Measurements from ENCODE around the gene SLC29A3.
"Not testable (repeated sequence)": the region's sequence is repeated elsewhere in the genome, so short reads cannot be mapped to it uniquely, and the experiment has no call there.

Gene SLC29A3

DNA sequence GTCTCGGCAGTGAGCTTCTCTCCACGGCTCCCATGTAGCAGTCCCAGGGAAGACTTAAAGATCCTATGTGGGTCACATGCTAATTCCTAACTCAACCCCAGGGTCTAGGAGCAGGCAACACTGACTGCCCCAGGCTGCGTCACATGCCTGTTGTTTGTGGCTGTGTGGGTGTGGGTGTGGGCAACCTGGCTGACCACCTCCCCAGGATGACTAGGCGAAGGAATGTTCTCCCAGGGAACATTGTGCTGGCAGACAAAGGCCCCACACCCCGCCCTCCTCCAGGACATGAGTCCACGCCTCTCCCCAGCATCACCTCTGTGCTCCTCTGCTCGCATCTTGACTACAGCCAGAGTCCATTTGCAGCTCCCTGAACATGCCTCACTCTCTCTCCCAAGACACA, 30.3 kb downstream of the SLC29A3 start:
- no peak for DNase-seq

- no peak for DNase-seq
Measured at GRCh38 chr10:71351087-71351486, 32.0 kb downstream of the SLC29A3 start.

GRCh38 chr10:71351628-71352319, 32.7 kb downstream of the SLC29A3 start:
- DNase-seq: no peak

DNA sequence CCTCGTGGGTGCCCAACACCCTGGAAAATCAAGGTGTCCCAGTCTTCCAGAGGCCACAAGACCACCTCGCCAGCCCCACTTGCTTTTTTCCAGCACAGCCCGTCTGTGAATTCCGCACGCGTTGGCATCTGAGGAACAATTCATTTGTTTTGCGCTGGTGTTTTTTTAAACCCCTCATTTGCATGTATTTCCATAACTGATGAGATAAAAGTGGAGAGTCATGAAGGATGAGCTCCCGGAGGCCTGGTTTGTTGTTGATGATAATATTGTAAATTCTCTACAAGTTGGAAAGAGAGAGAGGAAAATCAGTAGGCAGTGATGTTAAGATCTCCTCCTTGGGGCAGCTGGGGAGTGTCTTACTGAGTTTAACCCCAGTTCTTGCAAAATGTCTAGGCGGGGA, 34.6 kb downstream of the SLC29A3 start:
- DNase-seq: no peak

GRCh38 chr10:71354776-71355175, 35.7 kb downstream of the SLC29A3 start:
- DNase-seq: no peak

GRCh38 chr10:71355886-71356285, 36.8 kb downstream of the SLC29A3 start:
- DNase-seq: no peak

GRCh38 chr10:71357792-71358265, 38.8 kb downstream of the SLC29A3 start:
- no peak for DNase-seq

DNA sequence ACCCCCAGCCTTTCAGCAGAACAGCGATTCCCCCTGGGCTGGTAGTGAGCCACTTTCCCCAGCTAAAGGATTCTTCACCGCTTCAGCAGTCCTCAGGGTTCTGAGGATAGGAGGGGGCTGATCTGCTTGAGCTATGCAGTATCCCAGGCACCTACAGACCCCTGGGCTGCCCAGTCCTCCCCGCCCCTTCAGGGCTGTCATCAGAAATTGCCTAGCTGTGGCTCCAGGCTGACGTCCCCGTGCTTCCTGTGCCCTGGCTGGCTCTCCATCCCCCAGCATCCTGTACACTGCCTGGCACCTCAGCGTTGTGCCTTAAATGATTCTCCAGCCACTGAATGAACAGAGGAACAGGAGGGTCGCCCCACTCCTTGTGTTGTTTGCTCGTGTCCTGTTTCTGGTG, 39.2 kb downstream of the SLC29A3 start:
- DNase-seq: no peak

DNA sequence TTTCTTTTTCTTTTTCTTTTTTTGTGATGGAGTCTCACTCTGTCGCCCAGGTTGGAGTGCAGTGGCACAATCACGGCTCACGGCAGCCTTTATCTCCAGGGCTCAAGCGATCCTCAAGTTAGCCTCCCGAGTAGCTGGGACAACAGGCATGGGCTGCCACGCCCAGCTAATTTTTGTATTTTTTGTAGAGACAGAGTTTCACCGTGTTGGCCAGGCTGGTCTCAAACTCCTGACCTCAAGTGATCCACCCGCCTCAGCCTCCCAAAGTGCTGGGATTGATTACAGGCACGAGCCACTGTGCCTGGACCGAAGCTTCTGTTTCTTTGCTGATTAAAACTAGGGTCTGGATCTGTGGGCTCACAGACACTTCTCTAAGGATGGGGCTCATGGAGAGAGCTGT, 39.8 kb downstream of the SLC29A3 start:
- DNase-seq: not testable (repeated sequence)

DNA sequence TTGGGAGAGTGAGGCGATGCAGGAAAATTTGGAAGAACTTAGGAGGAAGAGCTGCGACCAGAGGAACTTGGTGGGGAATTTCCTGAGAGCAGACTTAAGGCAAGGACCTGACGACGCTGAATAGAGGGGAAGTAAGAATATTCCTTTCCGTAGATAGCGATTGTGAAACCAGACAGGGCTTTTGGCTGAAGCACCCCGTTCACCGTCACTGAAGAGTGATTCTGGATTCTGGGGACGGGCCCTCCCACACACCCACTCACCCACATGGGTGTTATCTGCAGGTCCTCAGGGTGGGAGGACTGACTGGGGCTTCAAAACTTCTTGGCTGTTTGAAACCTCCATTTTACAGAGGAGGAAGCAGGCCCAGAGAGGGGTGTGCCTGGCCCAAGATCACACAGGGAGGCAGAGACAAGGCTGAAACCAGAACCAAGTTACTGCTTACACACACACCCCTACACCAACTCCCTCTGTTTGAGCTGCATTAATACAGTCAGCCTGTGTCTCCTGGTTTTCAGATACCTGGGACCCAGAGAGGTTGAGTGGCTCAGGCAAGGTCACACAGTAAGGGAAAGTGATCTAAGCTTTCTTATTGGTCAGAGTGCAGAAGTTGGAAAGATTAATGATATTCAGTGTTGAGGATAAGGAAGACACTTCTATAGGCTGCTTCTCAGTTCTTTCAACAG, 40.4 kb downstream of the SLC29A3 start:
- no peak for DNase-seq

DNA sequence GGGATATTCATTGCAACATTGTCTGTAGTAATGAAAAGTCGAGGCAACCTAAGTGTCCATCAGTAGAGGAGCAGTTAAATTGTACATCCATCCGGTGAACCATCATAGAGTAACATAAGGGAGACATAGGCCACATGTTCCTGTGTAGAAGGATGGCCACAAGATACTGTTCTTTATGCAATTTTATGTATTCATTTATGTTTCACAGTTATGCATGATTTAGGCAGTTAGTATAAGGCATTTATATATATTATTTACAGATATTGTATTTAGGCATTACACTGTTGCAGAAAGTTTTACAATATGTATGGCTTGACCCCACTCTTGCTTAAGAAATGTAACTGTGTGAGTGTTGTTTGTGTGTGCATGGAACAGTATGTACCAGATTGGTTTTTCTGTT, 41.7 kb downstream of the SLC29A3 start:
- DNase-seq: no peak

DNA sequence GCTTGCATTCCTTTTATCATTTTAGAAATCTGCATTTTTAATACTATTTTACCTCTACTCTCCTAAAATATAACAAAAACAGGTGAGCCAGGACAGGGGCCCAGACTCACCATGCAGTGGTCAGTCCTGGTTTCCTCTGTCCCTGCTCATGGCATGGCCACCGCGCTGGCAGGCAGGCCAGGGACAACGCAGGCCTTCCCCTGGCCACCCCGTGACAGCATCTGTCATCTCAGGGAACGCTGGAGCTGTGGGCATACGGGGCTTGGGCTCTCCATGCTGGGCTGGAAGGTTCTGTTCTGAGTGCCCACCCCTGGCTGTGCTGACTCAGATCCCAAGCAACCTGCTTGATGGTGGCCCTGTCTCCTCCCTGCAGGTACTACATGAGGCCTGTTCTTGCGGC, 42.5 kb downstream of the SLC29A3 start:
- no peak for DNase-seq

- DNase-seq: no peak
Measured at GRCh38 chr10:71362141-71362540, 43.1 kb downstream of the SLC29A3 start.

GRCh38 chr10:71363936-71364335, 44.9 kb downstream of the SLC29A3 start:
- no peak for DNase-seq

GRCh38 chr10:71365366-71365765, 46.3 kb downstream of the SLC29A3 start:
- DNase-seq: no peak

GRCh38 chr10:71366690-71367089, 47.6 kb downstream of the SLC29A3 start:
- no peak for DNase-seq

- DNase-seq: no peak
Measured at GRCh38 chr10:71367271-71367670, 48.2 kb downstream of the SLC29A3 start.

- DNase-seq: no peak
Measured at GRCh38 chr10:71368176-71368575, 49.1 kb downstream of the SLC29A3 start.

- DNase-seq: no peak
Measured at GRCh38 chr10:71368643-71369042, 49.6 kb downstream of the SLC29A3 start.

DNA sequence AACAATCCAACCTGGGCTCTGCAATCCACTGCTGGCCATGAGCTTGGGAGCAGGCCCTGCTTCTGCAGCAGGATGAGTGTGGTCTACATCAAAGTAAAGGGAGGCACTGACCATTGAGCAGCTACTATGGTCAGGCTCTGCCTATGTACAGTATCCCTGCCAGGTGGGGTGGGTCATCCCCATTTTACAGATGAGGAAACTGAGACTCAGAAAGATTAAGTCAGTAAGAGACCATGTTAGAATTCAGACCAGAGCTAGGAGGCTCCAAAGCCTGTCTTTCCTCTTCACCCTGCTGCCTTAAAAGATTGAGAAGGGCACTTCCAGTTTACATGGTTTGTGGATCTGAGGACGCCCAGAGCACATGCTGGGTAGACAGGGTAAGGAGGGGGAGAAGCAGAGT, 50.5 kb downstream of the SLC29A3 start:
- no peak for DNase-seq

DNA sequence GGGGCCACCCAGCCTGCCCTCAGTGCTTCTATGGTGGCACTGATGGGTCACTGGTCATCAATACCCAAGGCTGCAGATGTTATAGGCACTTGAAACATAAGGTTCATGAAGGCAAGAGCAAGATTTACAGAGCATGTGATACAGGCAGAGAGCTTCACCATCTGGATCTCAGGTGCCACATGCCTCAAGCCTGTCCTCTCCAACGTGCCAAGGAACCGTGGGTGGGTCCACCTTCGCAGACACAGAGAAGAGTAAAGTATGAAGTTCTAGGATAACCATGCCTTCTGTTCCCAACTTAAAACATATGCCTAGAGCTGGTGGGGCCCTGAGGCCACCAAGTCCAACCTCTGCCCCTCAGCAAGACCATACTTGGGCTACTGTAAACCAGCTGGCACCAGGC, 51.0 kb downstream of the SLC29A3 start:
- no peak for DNase-seq

DNA sequence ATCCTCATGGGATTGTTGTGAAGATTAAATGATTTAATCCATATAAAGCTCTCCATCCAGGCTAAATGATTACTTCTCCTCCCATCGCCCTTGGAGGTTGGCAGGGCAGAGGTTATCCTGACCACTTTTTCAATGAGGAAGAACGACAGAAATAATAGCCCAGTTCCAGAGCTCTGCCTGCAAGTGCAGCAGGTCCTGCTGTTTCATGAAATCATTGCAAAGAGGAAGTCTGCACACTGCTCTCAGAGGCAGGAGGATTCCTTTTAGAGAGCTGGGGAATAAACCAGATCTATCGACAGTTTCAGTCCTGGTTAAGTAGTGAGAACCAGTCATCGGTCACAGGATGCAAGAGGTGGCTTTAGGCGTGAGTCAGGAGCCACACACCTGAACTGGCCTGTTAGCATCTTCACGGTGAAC, 52.7 kb downstream of the SLC29A3 start:
- DNase-seq: no peak

- DNase-seq: no peak
Measured at GRCh38 chr10:71372882-71373495, 53.9 kb downstream of the SLC29A3 start.

Data from NCI-H1436 treated with DMSO at 0.1 percent for 48 hours (cell line).